Natural killer cell (primary cell): Measurements from ENCODE around the gene SSC5D. TPM values are rescaled to one million over a fixed set of nuclear protein-coding genes. Genes with fewer than 3 reads are reported as not detected.

ENCODE experiments used
- ATAC-seq, 3 donors: fragments of 150-1000 bp in 2 of 3; fragments of 200-7000 bp in 1 of 3; cut with Tn5 transposase; 1 replicate in 1 of 3; 2 replicates in 2 of 3; pipeline ENCODE4 v1.10.0; 2021; ENCODE audit warnings: mild to moderate bottlenecking in 2 of 3, moderate library complexity in 2 of 3
- DNase-seq, 2 donors: peaks; one replicate each; pipeline versions ENCODE4 v3.0.0 to v3.0.0-alpha.2; 2013 to 2021; ENCODE audit warnings: mixed read lengths in 1 of 2
- H3K27ac ChIP-seq: one replicate; pipeline ENCODE4 v1.5.1; 2013; ENCODE audit warnings: mild to moderate bottlenecking, low read length
- H3K27me3 ChIP-seq: one replicate; pipeline ENCODE4 v1.6.1; 2013; ENCODE audit warnings: low read length; ENCODE audit not compliant: control insufficient read depth, insufficient read depth
- H3K36me3 ChIP-seq: one replicate; pipeline ENCODE4 v1.6.1; 2013; ENCODE audit warnings: low read length; ENCODE audit not compliant: control insufficient read depth, insufficient read depth
- H3K4me1 ChIP-seq: one replicate; pipeline ENCODE4 v1.6.1; 2013; ENCODE audit warnings: low read length; ENCODE audit not compliant: control insufficient read depth, insufficient read depth
- H3K4me3 ChIP-seq: one replicate; pipeline ENCODE4 v1.5.1; 2013; ENCODE audit warnings: low read length
- H3K9me3 ChIP-seq: one replicate; pipeline ENCODE4 v1.6.1; 2013; ENCODE audit warnings: low read length; ENCODE audit not compliant: control insufficient read depth, insufficient read depth
- H3K27ac Mint-ChIP-seq, 2 donors: one replicate each; pipeline ENCODE4 v1.8.0; 2022; ENCODE audit warnings: mild to moderate bottlenecking in 2 of 2, mixed read lengths in 2 of 2, moderate library complexity in 1 of 2
- H3K27me3 Mint-ChIP-seq, 2 donors: one replicate each; pipeline ENCODE4 v1.8.0; 2022; ENCODE audit warnings: low read depth in 2 of 2, mixed read lengths in 2 of 2
- H3K36me3 Mint-ChIP-seq: one replicate; pipeline ENCODE4 v1.8.0; 2022; ENCODE audit warnings: mixed read lengths
- H3K4me1 Mint-ChIP-seq, 2 donors: one replicate each; pipeline ENCODE4 v1.8.0; 2022; ENCODE audit warnings: mixed read lengths in 2 of 2
- H3K4me3 Mint-ChIP-seq: one replicate; pipeline ENCODE4 v1.8.0; 2022; ENCODE audit warnings: mild to moderate bottlenecking, moderate library complexity, mixed read lengths
- H3K9me3 Mint-ChIP-seq, 2 donors: one replicate each; pipeline ENCODE4 v1.8.0; 2022; ENCODE audit warnings: mixed read lengths in 2 of 2
- CTCF ChIP-seq: fragments of 200-600 bp; IDR thresholded peaks from one replicate; pipeline ENCODE4 v1.8.0; 2022; ENCODE audit warnings: antibody characterized with exemption
- WGBS: methylation state at CpG from one replicate; pipeline ENCODE4 v1.1.7; 2013; ENCODE audit warnings: missing lambda C conversion rate; ENCODE audit not compliant: insufficient coverage; 5-methylcytosine and 5-hydroxymethylcytosine counted together
- intact Hi-C: fragments of 100-400 bp; cut with micrococcal nuclease; formaldehyde crosslinking; loops from one replicate; pipeline ENCODE4 v1.14.2; 2022
- total RNA-seq, 4 donors: library from RNA; stranded (reverse); fragments of 120-200 nt in 1 of 4; gene quantifications; one replicate each; pipeline versions ENCODE4 v1.2.3 to v1.2.4, GENCODE V29; 2013 to 2022

Gene SSC5D
- total RNA-seq, 3 donors from 2014 or later (not counting 1 experiment from before 2014, with no cell fraction given), result 0.11 to 0.68 (median 0.58) TPM

GRCh38 chr19:55491546-55492360, 3.5 kb downstream of the SSC5D start:
- no peak for ATAC-seq
- intact Hi-C loops, result no loop called here
- H3K27ac Mint-ChIP-seq, result no peak overlapping the region
- Histone ChIP-seq H3K9me3 (no peaks in the 10 kb centered on the region), H3K4me1 (no peaks in the 10 kb centered on the region), H3K4me3 (no peak overlapping the region), H3K36me3 (no peaks in the 10 kb centered on the region), H3K27me3 (no peaks in the 10 kb centered on the region), H3K27ac (no peak overlapping the region)
- no peak overlapping the region for H3K4me3 Mint-ChIP-seq
- H3K36me3 Mint-ChIP-seq, result no peaks in the 10 kb centered on the region
- no peak for DNase-seq
- peaks cover 0 to 6% of the 10 kb centered on the region in 2 donors for H3K27me3 Mint-ChIP-seq
- no peaks in the 10 kb centered on the region for H3K9me3 Mint-ChIP-seq
- 77% methylated on average over 19 of the region's 24 CpGs for WGBS
- no peak for TF ChIP-seq CTCF
- no peaks in the 10 kb centered on the region for H3K4me1 Mint-ChIP-seq

GRCh38 chr19:55492362-55492944, 4.2 kb downstream of the SSC5D start:
- DNase-seq (no peak), ATAC-seq (no peak)
- H3K9me3 Mint-ChIP-seq, result no peaks in the 10 kb centered on the region
- H3K4me3 Mint-ChIP-seq, result no peak overlapping the region
- H3K36me3 Mint-ChIP-seq, result no peaks in the 10 kb centered on the region
- Histone ChIP-seq H3K4me1 (no peaks in the 10 kb centered on the region), H3K27me3 (no peaks in the 10 kb centered on the region), H3K36me3 (no peaks in the 10 kb centered on the region), H3K4me3 (no peak overlapping the region), H3K9me3 (no peaks in the 10 kb centered on the region), H3K27ac (no peak overlapping the region)
- peaks cover 0 to 6% of the 10 kb centered on the region in 2 donors for H3K27me3 Mint-ChIP-seq
- TF ChIP-seq CTCF, result no peak
- no peak overlapping the region for H3K27ac Mint-ChIP-seq
- no peaks in the 10 kb centered on the region for H3K4me1 Mint-ChIP-seq
- WGBS, result 62% methylated on average over 12 of the region's 12 CpGs
- intact Hi-C loops, result no loop called here

GRCh38 chr19:55493052-55493644, 4.9 kb downstream of the SSC5D start:
- Mint-ChIP-seq H3K36me3 (no peaks in the 10 kb centered on the region), H3K27ac (no peak overlapping the region), H3K4me3 (no peak overlapping the region), H3K9me3 (no peaks in the 10 kb centered on the region), H3K27me3 (peaks cover 0 to 6% of the 10 kb centered on the region in 2 donors), H3K4me1 (no peaks in the 10 kb centered on the region)
- H3K4me3 ChIP-seq, result no peak overlapping the region
- H3K36me3 ChIP-seq, result no peaks in the 10 kb centered on the region
- H3K27me3 ChIP-seq, result no peaks in the 10 kb centered on the region
- DNase-seq (no peak), ATAC-seq (no peak)
- no peaks in the 10 kb centered on the region for H3K9me3 ChIP-seq
- TF ChIP-seq CTCF, result no peak
- H3K27ac ChIP-seq, result no peak overlapping the region
- WGBS, result 70% methylated on average over 18 of the region's 18 CpGs
- intact Hi-C loops, result no loop called here
- H3K4me1 ChIP-seq, result no peaks in the 10 kb centered on the region
